Smooth muscle cell of the brain vasculature (primary cell): ENCODE measurements around the gene IFT57.

Experiments
- DNase-seq: peaks from one replicate; pipeline ENCODE4 v3.0.0-alpha.2; 2012; ENCODE audit warnings: low read depth, low spot score

IFT57 gene

GRCh38 chr3:108218811-108219210 lies 3.4 kb downstream of the IFT57 start:
- DNase-seq: no peak

GRCh38 chr3:108215871-108216270 lies 6.4 kb downstream of the IFT57 start:
- DNase-seq: no peak

- no peak for DNase-seq
Measured at GRCh38 chr3:108209579-108209978, 12.6 kb downstream of the IFT57 start.

- DNase-seq: no peak
Measured at GRCh38 chr3:108208831-108209230, 13.4 kb downstream of the IFT57 start.

- DNase-seq: no peak
Measured at GRCh38 chr3:108202834-108203233, 19.4 kb downstream of the IFT57 start.

GRCh38 chr3:108202080-108202479 lies 20.1 kb downstream of the IFT57 start:
- no peak for DNase-seq

- no peak for DNase-seq
Measured at GRCh38 chr3:108201258-108201657, 21.0 kb downstream of the IFT57 start.

- DNase-seq: no peak
Measured at GRCh38 chr3:108200578-108200977, 21.6 kb downstream of the IFT57 start.

GRCh38 chr3:108200024-108200423 lies 22.2 kb downstream of the IFT57 start:
- no peak for DNase-seq

- no peak for DNase-seq
Measured at GRCh38 chr3:108191394-108191793, 30.8 kb downstream of the IFT57 start.

- no peak for DNase-seq
Measured at GRCh38 chr3:108190346-108190745, 31.9 kb downstream of the IFT57 start.

GRCh38 chr3:108189440-108189839 lies 32.8 kb downstream of the IFT57 start:
- no peak for DNase-seq

- DNase-seq: no peak
Measured at GRCh38 chr3:108185536-108185935, 36.7 kb downstream of the IFT57 start.

- DNase-seq: no peak
Measured at GRCh38 chr3:108184824-108185223, 37.4 kb downstream of the IFT57 start.

GRCh38 chr3:108183971-108184370 lies 38.3 kb downstream of the IFT57 start:
- no peak for DNase-seq

GRCh38 chr3:108183181-108183580 lies 39.0 kb downstream of the IFT57 start:
- DNase-seq: no peak

GRCh38 chr3:108182339-108182738 lies 39.9 kb downstream of the IFT57 start:
- no peak for DNase-seq

GRCh38 chr3:108181172-108181571 lies 41.1 kb downstream of the IFT57 start:
- no peak for DNase-seq

GRCh38 chr3:108180194-108180593 lies 42.0 kb downstream of the IFT57 start:
- DNase-seq: no peak

- DNase-seq: no peak
Measured at GRCh38 chr3:108178676-108179075, 43.5 kb downstream of the IFT57 start.

- DNase-seq: no peak
Measured at GRCh38 chr3:108177536-108177935, 44.7 kb downstream of the IFT57 start.

GRCh38 chr3:108175352-108175751 lies 46.9 kb downstream of the IFT57 start:
- DNase-seq: no peak

GRCh38 chr3:108171106-108171505 lies 51.1 kb downstream of the IFT57 start:
- no peak for DNase-seq

GRCh38 chr3:108164391-108164790 lies 57.8 kb downstream of the IFT57 start:
- no peak for DNase-seq

- no peak for DNase-seq
Measured at GRCh38 chr3:108159865-108160264, 62.4 kb downstream of the IFT57 start.
